NCI-H82 treated with DMSO at 0.1 percent for 48 hours (cell line): ENCODE data around the gene FBLN1.
"Not testable (repeated sequence)": the region's sequence is repeated elsewhere in the genome, so short reads cannot be mapped to it uniquely, and the experiment has no call there.

ENCODE experiments used
- DNase-seq: peaks from one replicate; lab custom pipeline; 2025; ENCODE audit not compliant: unreplicated experiment; lab: John Stamatoyannopoulos, UW

FBLN1 gene

DNA sequence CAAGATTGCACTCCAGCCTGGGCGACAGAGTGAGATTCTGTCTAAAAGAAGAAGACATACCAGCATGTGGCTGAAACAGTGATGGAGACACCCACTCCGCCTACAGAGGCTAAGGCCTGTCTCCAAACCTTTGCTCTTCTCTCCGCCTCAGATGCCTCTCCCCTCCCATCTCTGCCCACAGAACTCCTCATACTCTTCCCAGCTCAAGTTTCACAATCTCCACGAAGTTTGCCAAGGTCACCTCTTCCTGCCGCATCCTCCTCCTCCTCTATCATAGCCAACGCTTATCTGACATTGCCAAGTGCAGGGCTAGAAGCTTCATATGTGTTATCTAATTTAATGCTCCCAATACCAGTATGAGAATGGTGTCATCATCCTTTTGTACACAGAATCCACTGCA is 25.9 kb upstream of the FBLN1 start:
- no peak for DNase-seq

DNA sequence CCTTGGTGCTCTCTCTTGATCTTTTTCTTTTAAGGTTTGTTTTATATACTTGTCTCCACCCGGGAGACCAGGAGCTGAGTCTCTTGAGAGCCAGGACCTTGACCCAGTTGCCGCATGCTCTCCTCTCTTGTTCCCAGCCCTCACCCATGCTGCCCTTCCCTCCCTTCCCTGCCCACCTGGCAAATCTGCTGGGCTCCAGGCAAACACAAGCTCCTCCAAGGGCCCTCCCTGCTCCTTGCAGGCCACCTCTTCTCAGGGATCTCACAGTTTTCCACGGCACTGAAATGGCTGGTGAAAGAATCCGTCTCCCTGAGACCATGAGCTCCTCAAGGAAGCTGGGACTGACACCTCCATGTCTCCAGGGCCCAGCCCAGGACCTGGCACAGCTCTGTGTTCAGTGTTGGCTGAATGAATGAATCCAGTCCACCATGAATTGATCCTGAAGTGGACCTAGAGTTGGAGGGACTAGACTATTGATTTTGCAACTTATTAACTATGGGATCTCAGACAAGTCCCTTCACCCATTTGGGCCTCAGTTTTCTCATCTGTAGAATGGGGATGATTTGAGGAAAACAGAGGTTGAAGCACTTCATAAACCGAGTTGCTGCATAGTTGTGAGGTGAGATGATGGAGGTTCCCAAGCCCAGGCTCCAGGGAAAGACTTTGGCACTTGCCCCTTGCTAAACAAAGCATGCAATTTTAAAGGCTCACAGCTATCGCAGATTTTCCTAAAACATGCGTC is 25.1 kb upstream of the FBLN1 start:
- no peak for DNase-seq

DNA sequence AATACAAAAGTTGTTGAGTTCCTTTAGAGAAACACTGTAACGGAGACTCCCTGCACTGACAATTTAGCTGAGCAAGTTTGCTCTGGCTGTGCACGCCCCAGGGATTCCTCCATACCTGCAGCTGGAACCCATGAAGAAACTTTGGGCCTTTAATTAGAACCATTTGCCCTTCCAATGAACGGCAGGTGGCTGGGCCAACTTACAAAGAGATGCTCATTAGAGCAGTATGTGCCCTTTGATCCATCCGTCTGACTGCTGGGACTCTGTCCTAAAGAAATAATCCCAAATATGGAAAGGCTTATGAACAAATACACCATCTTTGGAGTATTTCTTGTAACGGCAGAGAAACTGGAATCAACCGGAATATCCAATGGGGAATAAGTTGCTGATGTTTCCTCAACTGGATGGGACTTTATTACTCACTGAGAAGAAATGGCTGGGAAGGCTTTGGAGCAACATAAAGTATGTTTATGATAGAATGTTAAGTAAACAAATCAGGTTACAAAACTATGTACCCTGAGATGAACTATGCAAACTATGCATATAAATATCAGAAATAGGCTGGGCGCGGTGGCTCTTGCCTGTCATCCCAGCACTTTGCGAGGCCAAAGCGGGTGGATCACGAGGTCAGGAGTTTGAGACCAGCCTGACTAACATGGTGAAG is 24.4 kb upstream of the FBLN1 start:
- no peak for DNase-seq

DNA sequence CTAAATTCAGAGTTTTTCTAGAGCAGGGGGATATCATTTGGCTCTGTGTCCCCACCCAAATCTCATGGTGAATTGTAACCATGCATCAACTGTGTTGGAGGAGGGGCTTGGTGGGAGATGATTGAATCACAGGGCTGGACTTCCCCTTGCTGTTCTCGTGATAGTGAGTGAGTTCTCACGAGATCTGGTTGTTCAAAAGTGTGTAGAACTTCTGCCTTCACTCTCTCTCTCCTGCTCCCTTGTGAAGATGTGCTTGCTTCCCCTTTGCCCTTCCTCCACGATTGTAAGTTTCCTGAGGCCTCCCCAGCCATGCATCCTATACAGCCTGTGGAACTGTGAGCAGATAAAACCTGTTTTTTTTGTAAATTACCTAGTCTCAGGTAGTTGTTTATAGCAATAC is 22.0 kb upstream of the FBLN1 start:
- DNase-seq, result no peak

DNA sequence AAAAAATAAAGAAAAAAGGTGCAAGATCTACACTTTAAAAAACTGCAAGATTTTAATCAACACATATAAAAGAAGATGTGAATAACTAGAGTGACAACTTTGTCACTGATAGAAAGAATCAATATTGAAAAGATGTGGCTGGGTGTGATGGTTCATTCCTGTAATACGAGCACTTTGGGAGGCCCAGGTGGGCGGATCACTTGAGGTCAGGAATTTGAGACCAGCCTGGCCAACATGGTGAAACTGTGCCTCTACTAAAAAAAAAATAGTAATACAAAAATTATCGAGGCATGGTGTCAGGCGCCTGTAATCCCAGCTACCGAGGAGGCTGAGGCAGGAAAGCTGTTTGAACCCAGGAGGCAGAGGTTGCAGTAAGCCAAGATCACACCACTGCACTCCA is 21.0 kb upstream of the FBLN1 start:
- no peak for DNase-seq

DNA sequence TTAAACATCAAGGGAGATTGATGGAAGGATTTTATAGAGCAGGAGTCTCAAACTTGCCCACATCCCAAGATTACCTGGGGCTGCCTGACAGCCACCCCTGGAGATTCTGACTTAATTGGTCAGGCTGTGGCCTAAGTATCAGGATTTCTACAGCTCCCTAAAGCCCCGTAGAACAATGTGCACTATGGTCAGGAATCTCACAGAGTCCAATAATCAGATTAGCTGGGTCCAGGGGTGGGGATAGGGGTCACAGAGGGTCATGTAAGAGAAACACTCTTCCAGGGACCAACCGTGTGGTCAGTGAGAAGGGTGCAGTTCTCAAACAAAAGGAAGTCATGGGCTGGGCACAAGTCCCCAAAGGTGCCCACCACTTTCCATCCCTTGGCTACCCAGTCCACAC is 20.5 kb upstream of the FBLN1 start:
- DNase-seq, result no peak

DNA sequence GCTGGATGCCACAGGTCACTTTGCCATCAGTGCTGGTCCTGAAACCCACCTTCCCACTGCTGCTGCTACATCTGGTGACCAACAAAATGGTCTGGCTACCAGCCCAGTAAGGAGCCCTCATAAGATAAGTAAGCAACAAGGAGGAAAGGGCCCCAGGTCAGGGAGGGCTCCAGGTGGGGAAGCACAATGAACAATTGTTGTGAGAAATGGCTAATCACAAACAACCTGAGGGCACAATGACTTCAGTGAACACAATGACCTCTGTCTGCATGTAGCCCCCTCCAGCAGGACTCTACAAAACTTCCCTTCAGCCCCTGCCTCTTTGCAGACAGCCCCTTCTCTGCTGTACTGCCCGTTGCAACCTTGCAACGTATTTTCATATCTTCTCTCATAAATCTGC is 19.4 kb upstream of the FBLN1 start:
- no peak for DNase-seq

DNA sequence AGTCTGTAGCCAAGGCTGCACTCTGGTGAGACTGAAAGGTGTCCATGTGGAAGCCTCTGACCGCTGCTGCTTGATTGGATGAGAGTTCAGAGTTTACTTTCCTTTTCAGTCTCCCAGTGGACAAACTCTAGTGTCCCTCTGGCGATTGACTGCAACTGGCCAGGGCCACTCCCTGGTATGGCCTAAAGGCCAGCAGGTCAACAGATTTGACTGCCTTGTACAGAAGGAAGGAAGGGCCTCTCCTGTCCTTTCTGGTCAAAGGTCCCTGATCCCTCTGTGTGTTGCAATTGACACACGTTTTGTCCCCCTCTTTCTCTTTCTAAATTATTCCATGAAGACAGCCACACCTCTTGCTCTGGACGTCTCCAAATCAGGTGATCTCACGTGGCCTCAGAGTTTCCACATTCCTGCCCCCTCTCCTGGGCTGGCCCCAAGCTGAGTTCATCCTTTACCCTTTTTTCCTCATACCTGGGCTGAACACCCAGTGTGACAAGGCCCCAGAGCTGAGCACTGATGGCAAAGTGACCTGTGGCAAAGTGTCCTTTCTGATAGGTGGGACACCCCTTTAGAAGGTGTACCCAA is 18.7 kb upstream of the FBLN1 start:
- no peak for DNase-seq

DNA sequence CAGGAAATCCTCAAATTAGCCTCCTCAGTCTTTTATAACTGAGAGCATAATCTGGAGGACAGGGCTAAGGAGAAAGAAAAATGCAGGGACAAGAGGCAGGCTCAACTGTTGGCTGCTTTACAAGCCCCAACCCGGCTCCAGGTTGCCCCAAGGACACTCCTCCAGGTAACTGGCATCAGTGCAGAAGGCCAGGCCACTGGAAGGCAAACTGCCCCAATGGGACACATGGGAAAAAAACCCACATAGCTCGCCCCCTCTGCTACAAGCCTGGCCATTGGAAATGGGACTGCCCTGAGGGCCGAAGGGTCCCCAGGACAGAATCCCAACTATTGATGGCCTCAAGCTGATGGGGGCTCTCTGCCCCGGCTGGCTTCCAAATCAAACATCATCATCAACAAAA is 17.9 kb upstream of the FBLN1 start:
- no peak for DNase-seq

DNA sequence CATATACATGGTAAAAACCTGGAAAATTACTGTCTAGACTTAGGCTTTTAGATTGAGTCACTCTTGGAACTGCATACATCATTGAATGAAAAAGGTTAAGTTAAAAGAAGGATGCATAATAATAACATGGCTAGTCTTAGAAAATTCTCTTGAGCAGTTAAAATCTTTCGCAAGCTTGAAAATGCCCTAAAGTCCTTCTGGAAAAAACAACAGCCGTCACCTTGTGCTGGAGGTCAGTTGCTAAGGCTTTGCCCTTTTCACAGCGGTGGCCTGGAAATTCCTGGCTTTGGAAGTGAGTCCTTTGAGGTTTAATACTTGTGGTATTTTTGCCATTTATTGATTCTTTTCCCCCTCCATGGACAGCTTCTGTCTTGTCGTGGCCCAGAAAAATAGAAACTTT is 17.4 kb upstream of the FBLN1 start:
- DNase-seq, result no peak

DNA sequence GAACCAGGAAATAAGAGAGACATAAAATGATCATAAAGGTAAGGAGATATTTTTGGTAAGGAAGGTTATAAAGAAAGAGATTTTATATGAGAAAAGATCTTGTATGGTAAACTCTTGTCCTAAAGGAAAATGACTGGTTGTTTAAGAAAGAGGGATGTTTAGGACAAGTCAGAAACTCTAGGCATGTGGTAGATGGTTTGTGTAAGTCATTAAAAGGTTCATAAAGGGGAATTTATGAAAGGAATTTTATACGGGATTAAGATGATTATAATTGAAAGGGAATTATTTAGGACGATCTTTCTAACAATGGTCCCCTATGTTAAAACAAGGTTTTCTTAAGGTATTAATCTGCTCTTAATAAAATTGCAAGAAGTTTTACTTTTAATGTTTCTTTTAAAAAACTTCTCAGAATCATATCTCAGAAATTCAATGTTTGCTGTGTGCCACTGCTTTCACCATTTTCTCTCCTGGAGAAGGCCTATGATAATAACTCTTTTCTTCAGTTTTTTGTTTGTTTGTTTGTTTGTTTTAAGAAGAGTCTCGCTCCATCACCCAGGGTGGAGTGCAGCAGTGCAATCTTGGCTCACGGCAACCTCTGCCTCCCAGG is 13.8 kb upstream of the FBLN1 start:
- no peak for DNase-seq

DNA sequence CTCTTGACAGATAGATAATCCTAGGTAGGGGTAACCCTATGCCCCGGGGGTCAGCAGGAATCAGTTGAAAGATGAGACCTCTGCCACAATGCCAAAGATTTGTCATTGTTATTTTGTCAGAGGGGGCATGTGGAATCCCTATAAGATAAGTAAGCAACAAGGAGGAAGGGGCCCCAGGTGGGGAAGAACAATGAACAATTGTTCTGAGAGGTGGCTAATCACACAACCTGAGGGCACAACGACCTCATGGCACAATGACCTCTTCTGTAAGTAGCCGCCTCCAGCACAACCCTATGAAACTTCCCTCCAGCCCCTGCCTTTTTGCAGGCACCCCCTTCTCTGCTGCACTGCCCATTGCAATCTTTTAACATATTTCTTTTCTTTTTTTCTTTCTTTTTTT is 11.8 kb upstream of the FBLN1 start:
- no peak for DNase-seq

DNA sequence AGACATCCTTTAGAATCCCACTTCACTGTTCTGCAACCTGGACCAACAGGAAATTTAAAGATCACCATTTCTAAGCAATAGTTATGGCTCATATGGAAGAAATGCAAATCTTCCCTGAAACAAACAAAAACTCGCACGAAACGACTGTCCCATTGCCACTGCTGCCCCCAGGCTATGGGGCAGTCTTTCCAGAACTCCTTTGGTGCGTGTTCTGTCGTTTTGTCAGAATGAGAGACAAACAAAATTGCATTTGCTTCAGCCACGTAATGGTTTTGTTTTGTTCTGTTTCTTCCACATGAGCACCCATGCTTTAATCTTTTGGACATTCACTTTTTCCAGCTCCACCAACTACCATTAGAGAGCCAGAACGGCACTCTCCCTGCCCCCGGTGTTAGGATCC is 10.8 kb upstream of the FBLN1 start:
- no peak for DNase-seq

DNA sequence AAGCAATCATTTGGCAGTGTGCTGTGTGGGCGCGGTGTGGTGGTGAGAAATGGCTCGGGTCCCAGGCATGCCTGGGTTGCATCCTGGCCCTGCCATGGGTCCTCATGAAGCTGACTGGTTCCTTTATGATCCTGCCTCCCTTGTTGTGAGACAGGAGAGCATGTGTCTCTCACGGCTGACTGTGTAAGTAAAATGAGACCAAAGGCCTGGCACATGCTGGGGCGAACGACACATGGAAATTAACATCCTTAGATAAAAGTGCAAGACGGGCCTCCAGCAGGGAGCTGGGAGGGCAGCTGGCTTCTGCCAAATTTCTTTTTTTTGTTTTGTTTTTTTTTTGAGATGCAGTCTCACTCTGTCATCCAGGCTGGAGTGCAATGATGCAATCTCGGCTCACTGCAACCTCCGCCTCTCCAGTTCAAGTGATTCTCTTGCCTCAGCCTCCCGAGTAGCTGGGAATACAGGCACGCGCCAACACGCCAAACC is 9.4 kb upstream of the FBLN1 start:
- DNase-seq, result no peak

DNA sequence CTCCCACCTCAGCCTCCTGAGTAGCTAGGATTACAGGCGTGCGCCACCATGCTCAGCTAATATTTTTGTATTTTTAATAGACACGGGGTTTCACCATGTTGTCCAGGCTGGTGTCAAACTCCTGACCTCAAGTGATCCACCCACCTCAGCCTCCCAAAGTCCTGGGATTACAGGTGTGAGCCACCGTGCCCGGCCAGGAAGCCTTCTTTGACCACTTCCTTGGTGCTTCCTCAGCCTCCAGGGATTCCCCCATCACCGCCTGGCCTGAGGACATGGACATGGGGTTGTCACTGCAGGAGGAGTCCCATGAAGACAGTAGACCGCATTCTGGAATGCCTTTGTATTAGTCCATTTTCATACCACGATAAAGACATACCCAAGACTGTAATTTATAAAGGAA is 8.4 kb upstream of the FBLN1 start:
- DNase-seq, result not testable (repeated sequence)

DNA sequence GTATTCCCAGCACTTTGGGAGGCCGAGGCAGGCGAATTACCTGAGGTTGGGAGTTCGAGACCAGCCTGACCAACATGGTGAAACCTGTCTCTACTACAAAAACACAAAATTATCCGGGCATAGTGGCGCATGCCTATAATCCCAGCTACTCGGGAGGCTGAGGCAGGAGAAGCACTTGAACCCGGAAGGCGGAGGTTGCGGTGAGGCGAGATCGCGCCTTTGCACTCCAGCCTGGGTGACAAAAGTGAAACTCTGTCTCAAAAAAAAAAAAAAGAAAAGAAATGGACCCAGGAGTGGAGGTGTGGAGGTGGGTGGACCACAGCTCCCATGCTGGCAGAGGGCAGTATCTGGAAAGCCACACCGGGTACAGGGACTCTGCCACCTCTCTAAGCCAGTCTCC is 7.1 kb upstream of the FBLN1 start:
- DNase-seq, result not testable (repeated sequence)

DNA sequence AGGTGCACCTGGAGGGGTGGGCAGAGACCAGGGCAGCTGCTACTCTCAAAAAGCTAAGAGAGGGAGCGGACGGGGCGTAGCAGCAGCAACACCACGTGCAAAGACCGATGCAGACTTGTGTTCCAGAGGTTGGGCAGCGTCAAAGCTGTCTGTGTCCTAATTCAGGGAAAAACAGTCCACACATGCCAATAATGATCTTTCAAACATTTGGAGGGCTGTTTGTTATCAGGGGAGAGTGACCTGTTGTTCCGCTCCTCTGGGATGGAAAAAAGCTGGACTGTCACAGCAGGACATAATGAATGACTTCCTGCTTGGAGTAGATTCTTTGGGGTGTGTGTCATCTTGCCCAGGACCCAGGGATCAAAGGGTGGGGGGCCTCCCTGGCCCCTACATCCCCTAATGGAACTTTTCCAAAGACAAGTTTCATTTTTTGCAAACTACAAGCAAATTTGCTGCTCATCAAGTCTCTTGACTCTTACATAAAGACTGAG is 6.2 kb upstream of the FBLN1 start:
- DNase-seq, result no peak

DNA sequence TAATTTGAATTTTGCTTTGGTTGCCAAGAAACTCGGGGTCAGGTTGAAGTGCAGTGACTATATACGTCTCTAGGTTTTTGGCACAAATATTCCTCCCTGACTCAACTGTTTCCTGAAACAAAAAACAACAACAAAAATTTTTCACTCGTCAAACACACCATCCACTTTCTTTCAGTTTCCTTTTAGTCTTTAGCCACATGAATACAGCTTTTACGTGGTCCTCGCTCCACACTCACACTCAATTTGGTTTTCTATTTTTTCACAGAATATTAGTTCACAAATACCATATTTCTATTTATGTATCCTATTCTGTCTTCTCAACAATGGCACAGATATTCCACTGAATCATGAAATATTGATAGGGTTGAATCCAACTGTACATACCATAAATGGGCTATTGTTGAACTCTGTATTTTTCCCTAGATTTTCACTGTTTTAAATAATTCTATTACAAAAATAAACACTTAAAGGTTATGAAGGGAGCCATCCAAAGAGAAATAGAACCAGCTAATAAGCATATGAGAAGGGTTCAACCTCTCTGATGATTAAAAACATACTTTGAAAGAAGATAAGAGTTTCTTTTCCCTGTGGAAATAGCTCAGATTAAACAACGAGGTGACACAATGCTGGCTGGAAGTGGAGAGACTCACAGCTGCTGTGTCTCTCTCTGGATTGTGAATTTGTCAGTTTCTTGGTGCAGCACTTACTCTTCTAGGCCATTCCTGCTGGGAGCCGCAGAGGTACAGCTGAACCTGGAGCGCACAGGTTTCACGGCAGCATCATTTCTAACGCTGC is 5.1 kb upstream of the FBLN1 start:
- DNase-seq, result no peak

DNA sequence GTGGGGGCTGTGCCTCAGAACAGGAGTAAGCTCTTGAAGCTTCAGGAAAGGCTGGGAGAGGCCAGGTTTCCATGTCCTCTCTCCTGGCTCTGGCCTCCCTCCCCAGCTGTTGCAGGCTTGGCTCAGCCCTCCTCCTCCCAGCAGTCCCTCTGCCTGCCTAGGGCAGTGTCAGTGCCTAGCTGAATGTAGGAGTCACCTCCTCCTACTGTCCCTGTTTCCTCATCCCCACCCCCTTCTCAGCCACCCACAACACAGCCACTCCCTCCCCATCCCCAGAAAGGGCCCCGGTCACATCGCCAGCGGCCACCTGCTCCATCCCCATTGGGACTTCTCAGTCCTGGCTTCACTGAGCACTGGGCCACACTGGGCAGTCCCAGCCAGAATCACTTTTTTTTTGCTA is 2.9 kb upstream of the FBLN1 start:
- no peak for DNase-seq

DNA sequence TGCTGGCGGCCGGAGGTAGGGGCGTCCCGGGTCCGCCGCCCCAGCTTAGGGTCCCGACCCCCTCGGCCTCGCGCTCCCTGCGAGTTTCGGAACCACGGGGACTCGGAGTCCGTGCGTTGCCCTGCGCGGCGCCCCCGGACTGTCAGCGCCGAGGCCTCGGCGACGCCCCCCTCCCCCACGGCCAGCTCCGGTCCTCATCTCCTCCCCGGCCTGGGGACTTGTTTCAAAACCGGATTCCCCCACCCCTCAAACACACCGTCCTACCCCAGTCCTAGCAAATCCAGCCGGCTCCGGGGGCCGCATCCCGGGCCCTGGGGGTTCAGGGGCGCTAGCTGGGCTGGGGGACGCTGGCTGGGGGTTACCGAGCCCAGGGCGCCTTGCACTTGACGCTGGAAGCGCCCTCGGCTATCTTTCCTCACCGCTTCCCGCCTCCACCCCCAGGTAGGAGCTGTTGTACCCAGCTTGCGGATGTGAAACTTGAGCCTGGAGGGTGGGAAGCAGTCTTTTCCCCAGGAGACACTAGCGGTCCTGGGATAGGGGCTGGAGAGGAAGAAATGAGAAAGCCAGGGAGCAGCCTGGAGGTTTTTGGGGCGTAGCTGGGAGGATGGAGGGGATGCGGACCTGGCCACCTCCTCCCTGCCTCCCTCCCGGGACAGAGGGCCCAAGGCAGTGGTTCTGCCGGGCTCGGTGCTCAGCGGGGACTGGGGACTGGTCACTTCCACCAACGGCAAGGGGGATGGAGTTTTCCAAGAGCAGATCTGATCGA is 550 bp downstream of the FBLN1 start:
- DNase-seq, result no peak
